Erythroblast (primary cell): Measurements from ENCODE around the gene LZTR1.

Experiments used
- GATA1 ChIP-seq: IDR thresholded peaks from 2 replicates; pipeline ENCODE4 v1.6.1; 2011; ENCODE audit warnings: low read depth, mild to moderate bottlenecking, control low read depth, low read length, moderate library complexity
- POLR2A ChIP-seq: IDR thresholded peaks from 2 replicates; pipeline ENCODE4 v1.6.1; 2011; ENCODE audit warnings: mild to moderate bottlenecking, low read length

DNA sequence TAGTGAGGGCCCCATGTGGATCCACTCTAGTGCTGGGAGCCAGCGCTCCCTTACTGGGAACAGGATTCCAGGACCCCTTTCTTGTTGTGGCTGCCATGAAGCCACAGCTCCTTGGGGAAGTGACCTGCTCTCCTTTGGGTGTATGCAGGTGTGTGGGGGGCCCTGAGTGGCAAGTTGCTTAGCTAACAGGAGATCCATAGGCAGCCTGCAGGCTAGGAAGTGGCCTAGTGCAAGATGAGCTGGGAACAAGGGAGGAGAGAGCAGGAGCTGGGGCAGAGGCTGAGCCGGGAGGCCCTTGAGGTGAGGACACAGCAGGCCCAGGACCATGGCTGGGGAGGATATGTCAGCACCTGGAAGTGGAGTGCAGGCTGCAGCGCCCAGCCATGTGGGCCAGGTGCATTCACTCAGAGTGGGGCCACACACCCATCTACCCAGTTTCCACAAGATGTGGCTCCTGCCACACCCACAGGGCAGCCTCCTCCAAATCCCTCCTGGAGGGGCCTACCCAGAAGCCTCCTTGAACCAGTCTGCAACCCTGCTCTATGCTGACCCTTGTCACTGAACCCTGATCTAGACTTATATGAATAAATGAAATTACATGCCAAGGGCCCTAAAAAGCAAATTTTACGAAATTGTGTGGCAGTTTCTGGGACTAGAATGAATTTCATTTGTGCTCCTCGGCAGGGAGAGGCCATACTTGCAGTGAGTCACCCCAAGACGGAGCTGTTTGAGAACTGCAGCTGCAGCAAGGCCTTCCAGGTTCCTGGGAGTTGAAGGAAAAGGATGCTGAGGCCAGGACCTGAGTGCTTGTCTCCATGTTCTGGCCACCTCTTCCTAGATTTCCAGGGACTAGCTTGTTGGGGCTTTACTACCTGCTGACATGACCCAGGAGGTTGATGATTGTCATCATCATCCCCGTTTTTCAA lies 16.6 kb downstream of the LZTR1 start:
- TF ChIP-seq POLR2A (no peak), GATA1 (no peak)
